Bronchial epithelial cell (primary cell): ENCODE results near the gene SCFD2. TPM values are rescaled to one million over a fixed set of nuclear protein-coding genes. Genes with fewer than 3 reads are reported as not detected.

Experiments used
- DNase-seq: peaks from one replicate; pipeline ENCODE4 v3.0.0-alpha.2; 2010; ENCODE audit warnings: low read depth
- FAIRE-seq: peaks from 2 replicates; lab custom pipeline; 2011; peaks lifted over from hg19 to GRCh38; lab: Jason Lieb, UNC
- H3K27me3 ChIP-seq: 2 replicates; pipeline ENCODE4 v1.5.1; 2011; ENCODE audit warnings: low read length; ENCODE audit not compliant: control insufficient read depth, insufficient read depth
- H3K36me3 ChIP-seq: 2 replicates; pipeline ENCODE4 v1.5.1; 2011; ENCODE audit warnings: low read length; ENCODE audit not compliant: control insufficient read depth, insufficient read depth
- H3K4me3 ChIP-seq: 2 replicates; pipeline ENCODE4 v1.5.1; 2011; ENCODE audit warnings: mild to moderate bottlenecking, low read depth, low read length, control low read depth
- CTCF ChIP-seq: IDR thresholded peaks from 2 replicates; pipeline ENCODE4 v1.5.1; 2011; ENCODE audit warnings: mild to moderate bottlenecking, moderate library complexity, low read length, control low read depth, inconsistent platforms; ENCODE audit not compliant: insufficient read depth, severe bottlenecking
- total RNA-seq: library from RNA; depleted of rRNA; stranded (reverse); fragments of >200 nt; gene quantifications from 2 replicates; pipeline ENCODE4 v1.2.1, GENCODE V29; 2014

SCFD2 gene
- total RNA-seq, 1 donor from 2014 or later = 21.9 TPM

- FAIRE-seq (no peak), DNase-seq (no peak)
- no peak for TF ChIP-seq CTCF
- no peaks in the 10 kb centered on the region for H3K36me3 ChIP-seq
- no peaks in the 10 kb centered on the region for H3K27me3 ChIP-seq
- H3K4me3 ChIP-seq = no peak overlapping the region
Measured at GRCh38 chr4:52989865-52990264, 376.0 kb downstream of the SCFD2 start.

- Histone ChIP-seq H3K4me3 (no peak overlapping the region), H3K36me3 (no peaks in the 10 kb centered on the region), H3K27me3 (no peaks in the 10 kb centered on the region)
- DNase-seq (no peak), FAIRE-seq (peak; percentile 55)
- TF ChIP-seq CTCF = no peak
Measured at GRCh38 chr4:52987392-52988056, 378.3 kb downstream of the SCFD2 start.

GRCh38 chr4:52984462-52984881 lies 381.4 kb downstream of the SCFD2 start:
- FAIRE-seq = no peak
- peak; percentile 58 for DNase-seq
- no peak for TF ChIP-seq CTCF
- Histone ChIP-seq H3K36me3 (no peaks in the 10 kb centered on the region), H3K27me3 (no peaks in the 10 kb centered on the region), H3K4me3 (no peak overlapping the region)

- Histone ChIP-seq H3K36me3 (no peaks in the 10 kb centered on the region), H3K27me3 (no peaks in the 10 kb centered on the region), H3K4me3 (no peak overlapping the region)
- peak; percentile 53 for TF ChIP-seq CTCF
- peak; percentile 64 for DNase-seq
- FAIRE-seq = no peak
Measured at GRCh38 chr4:52983563-52984303, 382.1 kb downstream of the SCFD2 start.

- no peak for FAIRE-seq
- TF ChIP-seq CTCF = no peak
- H3K4me3 ChIP-seq = no peak overlapping the region
- H3K27me3 ChIP-seq = no peaks in the 10 kb centered on the region
- DNase-seq = no peak
- H3K36me3 ChIP-seq = no peaks in the 10 kb centered on the region
Measured at GRCh38 chr4:52982946-52983340, 382.9 kb downstream of the SCFD2 start.
